A673 (cell line): ENCODE data around the gene NKX6-1.

Experiments
- CTCF ChIP-seq: fragments of 300-800, 200-600 bp; sonication (generic); conservative IDR thresholded peaks from 2 replicates; pipeline ENCODE4 v1.5.1; 2017; ENCODE audit warnings: low read depth, mild to moderate bottlenecking, antibody characterized with exemption, low read length, moderate library complexity, mixed read lengths
- EZH2 ChIP-seq: fragments of 200-600 bp; sonication (generic); IDR thresholded peaks from 2 replicates; pipeline ENCODE4 v1.6.1; 2017; ENCODE audit warnings: borderline replicate concordance, low read depth, mild to moderate bottlenecking, mixed read lengths, antibody characterized with exemption, low read length; ENCODE audit not compliant: poor library complexity, severe bottlenecking

- TF ChIP-seq CTCF: no peak
- TF ChIP-seq EZH2: no peak
Observed at GRCh38 chr4:84472154-84472553, 26.9 kb downstream of the NKX6-1 start.
